ENCODE measurements around the gene JDP2.
"Not testable (repeated sequence)": the region's sequence is repeated elsewhere in the genome, so short reads cannot be mapped to it uniquely, and the experiment has no call there.

The JDP2 gene

GRCh38 chr14:75467763-75468162 lies 39.9 kb downstream of the JDP2 start:
- Mint-ChIP-seq H3K27ac (no peak overlapping the region), H3K4me1 (ENCODE audit: low read depth) (no peaks in the 10 kb centered on the region), H3K9me3 (ENCODE audit: low read depth) (no peaks in the 10 kb centered on the region), H3K4me3 (no peak overlapping the region), H3K36me3 (peaks cover 2% of the 10 kb centered on the region), H3K27me3 (no peaks in the 10 kb centered on the region)

GRCh38 chr14:75469164-75469563 lies 41.3 kb downstream of the JDP2 start:
- Mint-ChIP-seq H3K9me3 (ENCODE audit: low read depth) (no peaks in the 10 kb centered on the region), H3K36me3 (peaks cover 2% of the 10 kb centered on the region), H3K27ac (no peak overlapping the region), H3K27me3 (no peaks in the 10 kb centered on the region), H3K4me3 (no peak overlapping the region), H3K4me1 (ENCODE audit: low read depth) (no peaks in the 10 kb centered on the region)

GRCh38 chr14:75469606-75470237 lies 41.9 kb downstream of the JDP2 start:
- Mint-ChIP-seq H3K27ac (no peak overlapping the region), H3K4me1 (ENCODE audit: low read depth) (no peaks in the 10 kb centered on the region), H3K9me3 (ENCODE audit: low read depth) (no peaks in the 10 kb centered on the region), H3K27me3 (no peaks in the 10 kb centered on the region), H3K4me3 (no peak overlapping the region), H3K36me3 (peaks cover 2% of the 10 kb centered on the region)

GRCh38 chr14:75470238-75470797 lies 42.5 kb downstream of the JDP2 start:
- H3K4me1 Mint-ChIP-seq (ENCODE audit: low read depth): no peaks in the 10 kb centered on the region
- peaks cover 2% of the 10 kb centered on the region for H3K36me3 Mint-ChIP-seq
- H3K4me3 Mint-ChIP-seq: no peak overlapping the region
- H3K27ac Mint-ChIP-seq: no peak overlapping the region
- no peaks in the 10 kb centered on the region for H3K27me3 Mint-ChIP-seq
- H3K9me3 Mint-ChIP-seq (ENCODE audit: low read depth): no peaks in the 10 kb centered on the region

- Mint-ChIP-seq H3K36me3 (peaks cover 2% of the 10 kb centered on the region), H3K4me3 (no peak overlapping the region), H3K9me3 (ENCODE audit: low read depth) (no peaks in the 10 kb centered on the region), H3K27me3 (no peaks in the 10 kb centered on the region), H3K27ac (no peak overlapping the region), H3K4me1 (ENCODE audit: low read depth) (no peaks in the 10 kb centered on the region)
Measured at GRCh38 chr14:75471059-75471458, 43.2 kb downstream of the JDP2 start.

GRCh38 chr14:75474127-75474526 lies 46.3 kb downstream of the JDP2 start:
- not testable (repeated sequence) for H3K27ac Mint-ChIP-seq; H3K9me3 Mint-ChIP-seq (ENCODE audit: low read depth); H3K27me3 Mint-ChIP-seq; H3K4me1 Mint-ChIP-seq (ENCODE audit: low read depth); H3K36me3 Mint-ChIP-seq; H3K4me3 Mint-ChIP-seq

GRCh38 chr14:75476274-75476995 lies 48.6 kb downstream of the JDP2 start:
- no peak overlapping the region for H3K4me3 Mint-ChIP-seq
- H3K9me3 Mint-ChIP-seq (ENCODE audit: low read depth): no peaks in the 10 kb centered on the region
- H3K36me3 Mint-ChIP-seq: no peaks in the 10 kb centered on the region
- H3K27ac Mint-ChIP-seq: no peak overlapping the region
- H3K27me3 Mint-ChIP-seq: peaks cover 3% of the 10 kb centered on the region
- H3K4me1 Mint-ChIP-seq (ENCODE audit: low read depth): no peaks in the 10 kb centered on the region

- Mint-ChIP-seq H3K36me3 (no peaks in the 10 kb centered on the region), H3K9me3 (ENCODE audit: low read depth) (no peaks in the 10 kb centered on the region), H3K27me3 (peaks cover 3% of the 10 kb centered on the region), H3K4me3 (no peak overlapping the region), H3K27ac (no peak overlapping the region), H3K4me1 (ENCODE audit: low read depth) (no peaks in the 10 kb centered on the region)
Measured at GRCh38 chr14:75477881-75478280, 50.1 kb downstream of the JDP2 start.

GRCh38 chr14:75479770-75480600 lies 52.2 kb downstream of the JDP2 start:
- H3K4me1 Mint-ChIP-seq (ENCODE audit: low read depth): no peaks in the 10 kb centered on the region
- no peak overlapping the region for H3K27ac Mint-ChIP-seq
- H3K36me3 Mint-ChIP-seq: no peaks in the 10 kb centered on the region
- peaks cover 3% of the 10 kb centered on the region for H3K27me3 Mint-ChIP-seq
- H3K9me3 Mint-ChIP-seq (ENCODE audit: low read depth): no peaks in the 10 kb centered on the region
- H3K4me3 Mint-ChIP-seq: no peak overlapping the region

GRCh38 chr14:75482366-75482765 lies 54.5 kb downstream of the JDP2 start:
- H3K4me3 Mint-ChIP-seq: no peak overlapping the region
- H3K9me3 Mint-ChIP-seq (ENCODE audit: low read depth): no peaks in the 10 kb centered on the region
- no peaks in the 10 kb centered on the region for H3K36me3 Mint-ChIP-seq

GRCh38 chr14:75484711-75485429 lies 57.0 kb downstream of the JDP2 start:
- Mint-ChIP-seq H3K4me3 (no peak overlapping the region), H3K27me3 (peaks cover 2% of the 10 kb centered on the region), H3K9me3 (ENCODE audit: low read depth) (no peaks in the 10 kb centered on the region), H3K4me1 (ENCODE audit: low read depth) (peaks cover 19% of the 10 kb centered on the region), H3K27ac (no peak overlapping the region), H3K36me3 (no peaks in the 10 kb centered on the region)

More at GRCh38 chr14:75482366-75482765, 54.5 kb downstream of the JDP2 start:
- H3K4me1 Mint-ChIP-seq (ENCODE audit: low read depth): peaks cover 12% of the 10 kb centered on the region
- no peak overlapping the region for H3K27ac Mint-ChIP-seq
- peaks cover 3% of the 10 kb centered on the region for H3K27me3 Mint-ChIP-seq

GRCh38 chr14:75486318-75486717 lies 58.5 kb downstream of the JDP2 start:
- Mint-ChIP-seq H3K4me3 (no peak overlapping the region), H3K4me1 (ENCODE audit: low read depth) (peaks cover 19% of the 10 kb centered on the region), H3K27me3 (no peaks in the 10 kb centered on the region), H3K27ac (no peak overlapping the region), H3K36me3 (no peaks in the 10 kb centered on the region), H3K9me3 (ENCODE audit: low read depth) (no peaks in the 10 kb centered on the region)

- Mint-ChIP-seq H3K4me1 (ENCODE audit: low read depth) (peaks cover 19% of the 10 kb centered on the region), H3K27ac (peak overlapping the region; percentile 50), H3K4me3 (no peak overlapping the region), H3K27me3 (no peaks in the 10 kb centered on the region), H3K36me3 (no peaks in the 10 kb centered on the region), H3K9me3 (ENCODE audit: low read depth) (no peaks in the 10 kb centered on the region)
Measured at GRCh38 chr14:75487155-75487671, 59.4 kb downstream of the JDP2 start.

- no peaks in the 10 kb centered on the region for H3K9me3 Mint-ChIP-seq (ENCODE audit: low read depth)
- no peak overlapping the region for H3K27ac Mint-ChIP-seq
- peaks cover 31% of the 10 kb centered on the region for H3K4me1 Mint-ChIP-seq (ENCODE audit: low read depth)
- no peaks in the 10 kb centered on the region for H3K36me3 Mint-ChIP-seq
- no peaks in the 10 kb centered on the region for H3K27me3 Mint-ChIP-seq
- no peak overlapping the region for H3K4me3 Mint-ChIP-seq
Measured at GRCh38 chr14:75489480-75489837, 61.6 kb downstream of the JDP2 start.

Data from activated naive CD8-positive, alpha-beta T cell (primary cell).